ENCODE data around the gene GAL3ST2.
"Not testable (repeated sequence)": the region's sequence is repeated elsewhere in the genome, so short reads cannot be mapped to it uniquely, and the experiment has no call there.

DNA sequence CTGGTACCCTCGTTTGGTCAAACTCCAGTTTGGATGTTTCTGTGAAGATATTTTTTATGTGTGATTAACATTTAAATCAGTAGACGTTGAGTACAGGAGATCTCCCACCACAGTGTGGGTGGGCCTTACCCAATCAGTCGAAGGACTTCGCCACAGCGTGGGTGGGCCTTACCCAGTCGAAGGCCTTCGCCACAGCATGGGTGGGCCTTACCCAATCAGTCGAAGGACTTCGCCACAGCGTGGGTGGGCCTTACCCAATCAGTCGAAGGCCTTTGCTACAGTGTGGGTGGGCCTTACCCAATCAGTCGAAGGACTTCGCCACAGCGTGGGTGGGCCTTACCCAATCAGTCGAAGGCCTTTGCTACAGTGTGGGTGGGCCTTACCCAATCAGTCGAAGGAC is 16.7 kb upstream of the GAL3ST2 start:
- TF ChIP-seq, protein P1, sequence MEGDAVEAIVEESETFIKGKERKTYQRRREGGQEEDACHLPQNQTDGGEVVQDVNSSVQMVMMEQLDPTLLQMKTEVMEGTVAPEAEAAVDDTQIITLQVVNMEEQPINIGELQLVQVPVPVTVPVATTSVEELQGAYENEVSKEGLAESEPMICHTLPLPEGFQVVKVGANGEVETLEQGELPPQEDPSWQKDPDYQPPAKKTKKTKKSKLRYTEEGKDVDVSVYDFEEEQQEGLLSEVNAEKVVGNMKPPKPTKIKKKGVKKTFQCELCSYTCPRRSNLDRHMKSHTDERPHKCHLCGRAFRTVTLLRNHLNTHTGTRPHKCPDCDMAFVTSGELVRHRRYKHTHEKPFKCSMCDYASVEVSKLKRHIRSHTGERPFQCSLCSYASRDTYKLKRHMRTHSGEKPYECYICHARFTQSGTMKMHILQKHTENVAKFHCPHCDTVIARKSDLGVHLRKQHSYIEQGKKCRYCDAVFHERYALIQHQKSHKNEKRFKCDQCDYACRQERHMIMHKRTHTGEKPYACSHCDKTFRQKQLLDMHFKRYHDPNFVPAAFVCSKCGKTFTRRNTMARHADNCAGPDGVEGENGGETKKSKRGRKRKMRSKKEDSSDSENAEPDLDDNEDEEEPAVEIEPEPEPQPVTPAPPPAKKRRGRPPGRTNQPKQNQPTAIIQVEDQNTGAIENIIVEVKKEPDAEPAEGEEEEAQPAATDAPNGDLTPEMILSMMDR (IDR thresholded peaks at IDR 0.05), result not testable (repeated sequence)
- TF ChIP-seq CHD2 (IDR thresholded peaks at IDR 0.05; ENCODE audit: low read length, partially characterized antibody); GATA2 (CRISPR knock-in tag; IDR thresholded peaks at IDR 0.05); SMC3 (IDR thresholded peaks at IDR 0.05; ENCODE audit: low read depth, low read length); ELF1 (IDR thresholded peaks at IDR 0.05): not testable (repeated sequence)
